ENCODE data around the gene CPXM1.
"Not testable (repeated sequence)": the region's sequence is repeated elsewhere in the genome, so short reads cannot be mapped to it uniquely, and the experiment has no call there.

Gene CPXM1

DNA sequence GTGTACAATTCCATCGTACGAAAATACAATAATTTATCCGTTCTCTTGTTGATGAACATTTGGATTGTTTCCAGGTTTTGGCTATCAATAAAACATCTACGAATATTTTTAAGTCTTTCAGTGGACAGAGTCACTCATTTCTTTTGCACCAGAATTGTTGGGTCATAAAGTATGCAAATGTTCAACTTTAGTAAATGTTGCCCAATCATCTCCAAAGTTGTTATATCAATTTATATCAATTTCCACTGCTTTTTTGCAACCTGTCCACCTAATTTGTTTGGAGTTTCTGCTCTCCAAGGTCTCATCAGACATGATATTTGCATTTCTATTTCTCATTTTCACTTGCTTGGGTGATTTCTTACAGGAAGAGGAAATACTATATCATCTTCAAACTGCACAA is 26.2 kb upstream of the CPXM1 start:
- no peak for DNase-seq
- intact Hi-C loops (cut with DNase I) = no loop called here

DNA sequence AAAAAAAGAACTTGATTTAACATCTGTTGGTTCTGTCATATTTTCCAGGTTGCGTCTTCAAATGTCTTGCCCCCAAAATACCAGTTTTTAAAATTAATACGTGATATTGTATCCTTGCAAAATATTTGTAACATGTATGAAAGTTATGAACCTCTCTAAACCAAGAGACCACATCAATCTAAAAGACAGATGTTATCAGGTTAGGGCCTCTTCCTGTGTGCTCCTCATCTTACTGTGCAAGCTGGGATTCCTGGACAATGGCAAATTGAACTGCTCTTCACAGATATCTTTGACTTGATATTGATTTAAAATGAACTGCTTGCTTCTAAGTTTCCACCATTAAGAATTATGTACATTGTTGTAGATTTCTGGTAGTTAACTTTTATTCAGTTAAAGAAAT is 25.3 kb upstream of the CPXM1 start:
- no peak for DNase-seq
- intact Hi-C loops (cut with DNase I) = no loop called here

DNA sequence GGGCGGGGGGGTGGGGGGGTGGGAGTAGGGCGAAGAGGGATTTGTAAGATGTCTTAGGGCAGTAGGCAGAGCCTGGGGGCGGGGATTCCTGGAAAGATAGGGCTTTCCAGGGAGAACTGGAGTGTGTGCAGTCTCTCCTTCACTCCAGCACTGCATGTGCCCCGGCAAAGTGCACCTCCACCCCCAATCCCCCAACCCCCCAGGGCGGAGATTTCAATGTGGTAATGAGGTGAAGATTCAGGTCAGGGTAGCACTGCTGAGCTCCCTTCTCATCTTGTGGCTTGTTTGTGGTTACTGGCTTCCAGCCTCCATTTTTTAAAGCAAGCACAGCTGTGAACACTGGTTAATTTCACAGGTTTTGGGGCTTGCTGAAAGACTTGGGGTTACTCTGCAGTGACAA is 21.6 kb upstream of the CPXM1 start:
- intact Hi-C loops (cut with DNase I) = no loop called here
- no peak for DNase-seq

DNA sequence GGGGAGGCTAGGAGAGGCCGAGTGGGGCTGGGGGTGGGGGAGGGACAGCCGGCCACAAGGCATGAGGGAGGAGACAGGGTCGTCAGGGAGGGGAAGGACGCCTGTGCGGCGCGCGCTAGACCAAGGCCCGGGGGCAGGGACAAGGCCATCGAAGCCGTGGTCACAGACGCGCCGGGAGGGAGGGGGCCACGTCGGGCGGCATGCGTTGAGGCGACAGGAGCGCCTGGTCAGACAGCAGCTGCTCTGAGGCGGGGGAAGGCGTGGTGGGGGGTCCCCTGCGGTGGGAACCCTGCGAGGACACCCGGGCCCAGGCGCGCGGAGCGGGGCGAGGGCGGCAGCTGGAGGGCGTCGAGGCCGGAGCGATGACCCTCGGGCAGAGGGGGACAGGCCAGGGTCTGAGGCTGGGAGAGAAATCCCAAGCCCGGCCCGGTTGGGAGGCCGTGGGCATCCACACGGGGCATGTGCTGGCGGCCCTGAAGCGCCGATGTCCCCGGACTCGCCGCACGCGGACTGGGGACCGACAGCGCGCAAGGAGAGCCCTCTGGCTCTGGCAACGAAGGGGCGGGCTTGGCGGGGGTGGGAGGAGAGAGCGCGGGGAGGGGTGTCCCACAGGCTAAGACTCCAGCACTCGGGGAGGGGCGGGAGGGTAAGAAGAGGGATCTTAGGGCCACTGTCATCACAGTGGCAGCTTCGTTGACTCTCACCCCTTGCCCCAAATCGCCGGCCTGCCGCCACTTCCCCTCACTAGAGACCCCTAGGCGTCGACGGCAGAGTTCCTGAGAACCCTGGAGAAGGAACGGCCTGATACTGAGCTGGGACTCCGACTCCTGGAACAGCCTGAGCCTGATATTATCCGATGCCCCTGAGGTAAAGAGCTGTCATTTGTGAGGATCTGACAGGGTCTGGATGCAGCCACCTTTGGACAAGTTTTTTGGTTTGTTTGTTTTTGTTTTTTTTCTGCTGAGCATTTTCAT is 20.8 kb upstream of the CPXM1 start:
- intact Hi-C loops (cut with DNase I) = no loop called here
- peak in 1 of 10 donors; percentile 79 for DNase-seq

DNA sequence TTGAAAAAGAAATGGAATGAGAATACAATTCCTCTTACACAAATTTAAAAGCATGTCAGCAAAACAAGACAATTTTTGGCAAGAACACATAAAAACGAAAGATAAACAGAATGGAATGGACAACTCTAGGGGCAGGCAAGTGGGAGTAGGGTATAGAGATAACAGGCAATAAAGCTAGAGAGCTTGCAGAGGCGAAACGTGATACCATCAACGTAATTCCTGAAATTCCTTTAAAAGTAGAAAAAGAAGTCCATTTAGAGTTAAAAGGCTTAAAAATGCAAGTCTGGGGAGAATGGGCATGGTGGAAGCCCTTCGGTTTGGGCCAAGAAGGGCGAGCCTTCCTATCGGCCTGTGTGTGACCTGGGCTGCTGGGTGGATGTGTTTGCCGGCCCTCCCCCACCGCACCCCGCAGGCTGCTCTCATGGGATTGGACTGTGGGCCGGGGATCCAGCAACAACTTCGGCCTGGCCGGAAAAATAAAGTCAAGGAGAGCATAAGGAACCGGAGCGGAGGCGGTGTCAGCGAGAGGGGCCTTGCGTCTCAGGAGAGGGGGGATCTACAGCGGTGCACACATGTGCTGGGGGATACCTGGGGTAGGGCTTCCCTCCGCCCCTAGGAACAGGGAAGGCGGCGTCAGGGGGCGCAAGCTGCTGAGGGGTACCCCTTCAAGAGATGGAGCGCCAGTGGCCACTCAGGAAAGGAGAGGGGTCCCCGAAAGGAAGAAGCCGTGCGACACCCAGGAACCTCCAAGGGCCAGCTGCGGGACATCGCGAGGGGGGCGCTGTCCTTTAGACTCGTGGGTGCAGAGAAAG is 19.9 kb upstream of the CPXM1 start:
- intact Hi-C loops (cut with DNase I) = no loop called here
- DNase-seq = peak in 1 of 10 donors; percentile 43

DNA sequence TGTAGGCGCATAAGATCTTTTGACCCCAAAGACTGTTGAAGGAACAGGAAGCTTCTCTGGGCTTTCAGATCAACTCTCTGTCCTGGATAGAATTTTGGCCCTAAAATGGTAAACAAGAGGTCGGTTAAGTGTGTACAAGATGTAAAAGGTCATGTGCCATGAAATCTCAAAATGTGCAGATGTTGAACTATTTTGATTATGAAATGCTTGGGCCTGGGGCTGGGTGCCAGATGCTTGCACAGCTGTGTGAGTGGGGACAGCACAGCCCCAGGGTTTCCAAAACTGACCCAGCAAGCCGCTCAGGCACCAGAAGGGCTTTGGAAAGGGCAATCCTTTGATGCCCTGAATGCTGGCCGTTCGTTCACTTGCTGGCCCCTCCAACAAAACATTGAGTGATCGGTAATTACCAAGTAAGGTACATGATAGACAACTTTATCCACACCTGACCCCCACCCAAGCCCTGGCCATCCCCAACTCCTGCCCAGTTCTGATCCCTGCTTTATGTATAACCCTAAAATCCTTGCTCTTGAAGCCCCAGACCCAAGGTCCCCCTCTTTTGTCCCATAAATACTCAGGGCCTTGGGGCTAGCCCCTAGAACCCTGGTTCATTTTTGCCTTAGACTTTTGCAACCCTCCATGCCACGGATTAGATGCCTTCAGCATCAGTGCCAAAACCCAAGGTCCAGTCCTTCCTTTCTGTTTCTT is 17.6 kb upstream of the CPXM1 start:
- peak in 1 of 10 donors; percentile 42 for DNase-seq
- intact Hi-C loops (cut with DNase I) = no loop called here

DNA sequence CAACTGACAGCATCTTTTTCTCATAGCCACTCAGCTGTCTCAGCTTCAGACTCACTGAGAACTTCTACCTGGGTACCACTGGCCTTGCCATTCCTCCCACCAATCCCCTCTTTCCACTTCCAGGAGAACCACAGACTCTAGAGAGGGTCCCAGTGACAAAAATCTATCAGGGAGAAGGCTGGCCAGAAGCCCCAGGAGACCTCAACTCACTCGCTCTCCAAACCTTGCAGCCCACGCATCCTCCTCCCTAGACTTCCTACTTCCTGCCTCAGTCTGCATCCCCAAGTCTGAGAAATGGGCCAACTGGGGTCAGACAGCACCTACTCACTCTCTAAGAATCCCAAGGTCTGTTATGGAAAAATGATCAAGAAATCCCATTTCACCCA is 16.9 kb upstream of the CPXM1 start:
- DNase-seq = peak in 1 of 10 donors; percentile 57
- intact Hi-C loops (cut with DNase I) = no loop called here

DNA sequence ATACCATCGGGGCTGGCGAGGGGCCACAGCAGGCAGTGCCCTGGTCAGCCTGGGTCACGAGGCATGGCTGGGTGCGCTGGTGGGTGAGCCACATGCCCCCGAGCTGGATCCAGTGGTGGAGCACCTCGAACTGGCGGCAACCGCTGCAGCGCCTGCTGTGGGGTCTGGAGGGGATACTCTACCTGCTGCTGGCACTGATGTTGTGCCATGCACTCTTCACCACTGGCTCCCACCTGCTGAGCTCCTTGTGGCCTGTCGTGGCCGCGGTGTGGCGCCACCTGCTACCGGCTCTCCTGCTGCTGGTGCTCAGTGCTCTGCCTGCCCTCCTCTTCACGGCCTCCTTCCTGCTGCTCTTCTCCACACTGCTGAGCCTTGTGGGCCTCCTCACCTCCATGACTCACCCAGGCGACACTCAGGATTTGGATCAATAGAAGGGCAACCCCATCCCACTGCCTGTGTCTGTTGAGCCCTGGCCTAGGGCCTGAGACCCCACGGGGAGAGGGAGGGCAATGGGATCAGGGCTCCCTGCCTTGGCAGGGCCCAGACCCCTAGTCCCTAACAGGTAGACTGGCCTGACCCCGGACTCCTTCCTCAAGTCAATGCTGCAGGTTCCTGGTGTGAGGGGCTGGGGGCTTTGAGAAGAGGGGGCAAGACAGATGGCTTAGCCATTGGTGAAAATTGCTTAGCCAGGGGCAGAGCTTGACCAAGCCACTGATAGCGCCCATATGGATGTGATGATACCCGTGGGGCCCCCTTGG is 16.3 kb upstream of the CPXM1 start:
- intact Hi-C loops (cut with DNase I) = no loop called here
- DNase-seq = peak in 1 of 10 donors; percentile 59

DNA sequence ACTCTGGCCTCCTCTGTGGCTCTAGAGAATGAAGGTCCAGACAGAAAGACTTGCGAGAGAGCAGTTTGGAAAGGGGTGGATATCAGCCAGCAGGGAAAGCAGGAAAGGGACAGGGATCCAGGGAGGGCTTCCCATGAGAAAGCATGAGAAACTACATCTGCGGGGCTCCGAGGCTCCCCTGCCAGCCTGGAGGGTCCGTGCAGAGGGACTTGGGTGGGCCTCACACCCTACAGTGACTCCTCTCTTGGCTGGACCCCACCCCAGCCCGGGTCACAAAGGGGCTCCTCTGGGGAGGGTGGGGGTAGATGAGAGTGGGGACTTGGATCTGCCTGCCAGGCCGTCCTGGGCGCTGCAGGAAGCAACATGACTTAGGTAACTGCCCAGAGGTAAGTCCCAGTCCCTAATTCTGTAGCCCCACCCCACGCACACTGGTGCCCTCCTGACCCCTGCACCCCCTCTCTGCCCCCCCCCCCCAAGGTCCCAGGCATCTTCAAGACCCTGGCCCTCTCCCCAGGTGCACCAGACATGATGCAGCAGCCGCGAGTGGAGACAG is 15.7 kb upstream of the CPXM1 start, which contains the start of gene TMEM239:
TMEM239 (plus strand) TSS at position 335 of the 553 bp plus-strand sequence; CDS start at position 526, 191 bp downstream.
- DNase-seq = peak in 1 of 10 donors; percentile 62
- intact Hi-C loops (cut with DNase I) = no loop called here

DNA sequence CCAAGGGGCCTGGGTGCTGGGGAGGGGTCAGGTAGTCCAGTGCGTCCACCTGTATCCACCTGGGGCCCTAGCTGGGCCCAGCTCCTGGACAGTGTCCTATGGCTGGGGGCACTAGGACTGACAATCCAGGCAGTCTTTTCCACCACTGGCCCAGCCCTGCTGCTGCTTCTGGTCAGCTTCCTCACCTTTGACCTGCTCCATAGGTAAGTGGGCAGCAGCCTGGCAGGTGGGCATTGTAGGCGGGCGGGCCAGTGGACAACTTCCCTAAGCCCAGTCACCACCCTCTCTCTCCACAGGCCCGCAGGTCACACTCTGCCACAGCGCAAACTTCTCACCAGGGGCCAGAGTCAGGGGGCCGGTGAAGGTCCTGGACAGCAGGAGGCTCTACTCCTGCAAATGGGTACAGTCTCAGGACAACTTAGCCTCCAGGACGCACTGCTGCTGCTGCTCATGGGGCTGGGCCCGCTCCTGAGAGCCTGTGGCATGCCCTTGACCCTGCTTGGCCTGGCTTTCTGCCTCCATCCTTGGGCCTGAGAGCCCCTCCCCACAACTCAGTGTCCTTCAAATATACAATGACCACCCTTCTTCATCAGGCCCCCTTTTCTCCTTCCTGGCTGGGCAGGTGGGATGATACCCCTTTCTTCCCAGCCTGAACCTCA is 14.9 kb upstream of the CPXM1 start:
- DNase-seq = peak in 1 of 10 donors; percentile 64
- intact Hi-C loops (cut with DNase I) = no loop called here

DNA sequence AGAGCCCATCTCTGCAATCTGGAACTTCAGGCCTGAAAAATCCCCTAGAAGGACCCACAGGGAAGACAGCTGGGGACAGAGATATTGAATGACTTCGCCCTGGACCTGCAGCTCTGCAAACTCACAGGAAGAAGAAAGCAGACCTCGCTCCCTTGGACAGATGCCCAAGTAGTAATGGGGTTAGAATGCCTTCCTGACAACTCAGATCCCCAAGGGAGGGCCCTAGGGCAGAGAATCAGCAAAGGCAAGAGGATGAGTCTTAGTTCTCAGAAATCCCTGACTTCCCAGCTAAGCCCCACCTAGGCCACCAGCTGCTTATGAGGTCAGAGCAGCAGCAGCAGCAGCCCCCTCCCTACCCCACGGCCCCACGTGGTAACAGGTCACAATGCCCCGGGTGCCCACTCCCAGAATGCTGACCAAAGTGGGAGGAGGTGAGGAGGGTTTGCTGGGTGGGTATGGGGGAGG is 14.2 kb upstream of the CPXM1 start, which contains the start of gene C20orf141:
C20orf141 (plus strand) TSS at position 401 of the 465 bp plus-strand sequence. CDS start 198 bp downstream, outside the sequence.
- intact Hi-C loops (cut with DNase I) = no loop called here
- no peak for DNase-seq

DNA sequence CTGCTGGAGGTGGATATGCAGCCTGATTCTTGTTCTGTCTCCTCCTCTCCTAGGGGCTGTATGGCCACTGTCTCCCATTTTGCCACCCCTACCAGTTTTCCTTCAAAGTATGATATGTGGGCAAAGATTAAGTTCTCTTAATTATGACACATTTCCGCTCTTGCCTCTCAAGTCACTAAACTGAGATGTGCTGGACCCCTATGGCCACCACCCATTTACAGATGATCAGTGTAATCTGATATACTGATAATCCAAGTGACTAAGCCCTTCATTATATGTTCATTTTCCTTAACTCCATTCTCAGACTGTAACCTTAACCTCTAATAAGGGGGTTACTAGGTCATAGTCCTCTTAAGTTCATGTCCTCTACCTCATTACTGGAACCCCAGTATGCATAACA is 13.6 kb upstream of the CPXM1 start:
- no peak for DNase-seq
- intact Hi-C loops (cut with DNase I) = no loop called here

DNA sequence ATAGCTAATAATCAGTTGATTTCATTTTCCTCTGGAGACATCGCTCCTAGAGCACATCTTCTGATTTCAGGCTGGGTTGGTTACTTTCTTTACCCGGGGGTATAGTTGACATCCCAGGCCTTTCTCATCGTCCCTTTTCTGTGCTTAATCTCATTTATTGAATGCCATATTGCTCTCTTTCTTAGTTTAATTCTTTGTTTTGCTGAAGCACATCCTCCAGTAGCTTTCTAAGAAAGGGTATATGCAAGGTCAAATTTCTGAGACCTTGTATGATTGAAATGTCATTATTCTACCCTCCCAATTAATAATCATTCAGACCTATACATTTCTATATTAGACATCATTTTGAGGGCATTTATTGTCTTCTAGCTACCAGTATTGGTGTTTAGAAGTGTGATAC is 11.8 kb upstream of the CPXM1 start:
- intact Hi-C loops (cut with DNase I) = no loop called here
- DNase-seq = no peak

DNA sequence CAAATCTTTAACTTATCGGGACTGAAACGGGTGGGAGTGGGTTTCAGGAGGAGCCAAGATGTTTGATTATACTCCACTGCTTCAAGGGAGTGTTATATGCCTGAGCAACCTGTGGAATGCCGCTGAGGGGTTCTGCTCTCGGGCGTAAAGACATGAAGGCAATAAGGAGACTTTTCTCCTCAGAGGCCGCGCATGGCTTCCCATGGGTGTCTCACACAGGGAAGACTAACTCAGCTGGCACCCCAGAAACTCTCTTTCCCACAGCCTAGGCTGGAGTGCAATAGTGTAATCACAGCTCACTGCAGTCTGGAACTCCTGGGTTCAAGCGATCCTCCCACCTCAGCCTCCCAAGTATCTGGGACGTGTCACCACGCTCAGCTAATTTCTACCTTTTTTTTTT is 9.3 kb upstream of the CPXM1 start:
- DNase-seq = no peak
- intact Hi-C loops (cut with DNase I) = no loop called here

DNA sequence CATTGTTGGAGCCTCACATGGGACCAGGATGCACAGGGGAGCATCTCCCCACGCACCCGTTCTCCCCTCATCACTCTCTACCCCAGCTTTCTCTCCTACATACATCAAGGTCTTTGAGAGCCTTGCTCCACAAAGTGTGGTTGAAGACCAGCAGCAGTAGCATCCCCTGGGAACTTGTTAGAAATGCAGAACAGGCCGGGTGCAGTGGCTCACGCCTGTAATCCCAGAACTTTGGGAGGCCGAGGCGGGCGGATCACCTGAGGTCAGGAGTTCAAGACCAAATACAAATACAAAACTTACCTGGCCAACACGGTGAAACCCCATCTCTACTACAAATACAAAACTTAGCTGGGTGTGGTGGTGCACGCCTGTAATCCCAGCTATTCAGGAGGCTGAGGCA is 7.5 kb upstream of the CPXM1 start:
- intact Hi-C loops (cut with DNase I) = not testable (repeated sequence)
- DNase-seq = peak in 1 of 10 donors; percentile 25

DNA sequence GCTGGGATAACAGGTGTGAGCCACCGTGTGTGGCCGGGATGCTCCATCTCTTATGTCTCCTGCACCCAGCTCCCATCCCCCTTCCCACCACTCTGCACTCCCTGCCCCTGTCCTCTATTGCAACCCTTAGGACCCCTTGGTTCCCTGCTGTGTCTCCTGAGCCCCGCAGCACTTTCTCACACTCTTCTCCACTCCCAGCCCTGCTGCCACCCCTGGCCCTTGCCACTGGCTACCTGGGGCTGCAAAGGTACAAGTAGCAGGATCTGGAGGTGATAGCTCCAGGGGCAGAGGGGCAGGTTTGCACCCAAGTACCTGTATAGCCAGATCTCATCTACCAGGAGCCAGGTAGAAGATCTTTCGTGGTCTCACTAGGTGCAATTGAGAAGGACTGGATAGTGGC is 6.6 kb upstream of the CPXM1 start:
- peak in 1 of 10 donors; percentile 21 for DNase-seq
- intact Hi-C loops (cut with DNase I) = no loop called here

DNA sequence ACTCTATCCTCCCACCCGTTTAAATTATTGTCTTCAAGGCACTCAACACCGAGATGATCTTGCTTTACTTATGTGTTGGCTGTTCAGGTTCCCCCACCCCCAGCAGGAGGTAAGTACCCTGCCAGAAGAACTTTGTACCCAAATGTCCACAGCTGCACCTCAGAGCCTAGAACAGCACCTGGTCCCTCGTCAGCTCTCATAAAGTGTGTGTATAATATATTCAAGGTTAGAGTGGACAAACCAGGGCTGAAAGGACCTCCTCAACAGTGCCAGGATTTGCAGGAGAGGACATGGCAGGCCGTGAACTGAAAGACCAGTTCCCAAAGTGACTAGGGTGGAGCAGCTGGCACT is 5.9 kb upstream of the CPXM1 start:
- intact Hi-C loops (cut with DNase I) = no loop called here
- no peak for DNase-seq

DNA sequence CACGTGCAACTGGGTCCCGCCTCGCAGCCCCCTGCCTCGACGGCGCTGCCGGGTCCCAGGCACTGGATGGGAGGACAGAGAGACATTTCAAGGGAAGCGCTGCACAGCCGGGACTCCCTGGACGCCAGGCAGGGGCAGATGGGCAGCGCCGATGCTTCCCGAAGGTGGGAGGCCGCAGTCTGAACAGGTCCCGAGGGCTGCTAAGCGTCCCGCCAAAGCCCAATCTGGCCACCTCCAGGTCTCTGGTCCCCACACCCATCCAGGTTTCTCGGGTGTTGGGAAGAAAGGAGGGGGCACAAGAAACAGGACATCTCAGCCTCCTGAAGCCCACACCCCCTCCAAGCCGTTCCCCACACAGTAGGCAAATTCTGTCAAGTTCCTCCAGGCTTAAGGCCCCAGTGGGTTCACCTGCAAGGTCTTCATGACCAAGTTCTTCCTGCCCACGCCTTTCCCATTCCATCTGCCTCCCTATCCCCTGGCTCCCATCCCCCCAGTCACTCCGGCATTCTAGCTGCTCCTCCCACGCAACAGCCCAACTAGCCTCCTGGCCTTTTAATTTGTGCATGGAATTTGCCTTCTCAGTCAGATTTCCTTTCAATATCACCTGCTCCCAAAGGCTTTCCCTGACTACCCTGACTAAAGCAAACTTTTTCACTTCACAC is 5.4 kb upstream of the CPXM1 start:
- intact Hi-C loops (cut with DNase I) = no loop called here
- peak in 1 of 10 donors; percentile 36 for DNase-seq

Measured in posterior cingulate gyrus (tissue), 11 donors.